HG02798 (cell line): Measurements from ENCODE around the gene ASCC3.
"Not testable (repeated sequence)": the region's sequence is repeated elsewhere in the genome, so short reads cannot be mapped to it uniquely, and the experiment has no call there.

ENCODE experiments used
- ATAC-seq: cut with Tn5 transposase; IDR thresholded peaks from one replicate; pipeline ENCODE4 v1.9.1; 2021; ENCODE audit warnings: mild to moderate bottlenecking; ENCODE audit not compliant: unreplicated experiment, poor library complexity

Gene ASCC3

DNA sequence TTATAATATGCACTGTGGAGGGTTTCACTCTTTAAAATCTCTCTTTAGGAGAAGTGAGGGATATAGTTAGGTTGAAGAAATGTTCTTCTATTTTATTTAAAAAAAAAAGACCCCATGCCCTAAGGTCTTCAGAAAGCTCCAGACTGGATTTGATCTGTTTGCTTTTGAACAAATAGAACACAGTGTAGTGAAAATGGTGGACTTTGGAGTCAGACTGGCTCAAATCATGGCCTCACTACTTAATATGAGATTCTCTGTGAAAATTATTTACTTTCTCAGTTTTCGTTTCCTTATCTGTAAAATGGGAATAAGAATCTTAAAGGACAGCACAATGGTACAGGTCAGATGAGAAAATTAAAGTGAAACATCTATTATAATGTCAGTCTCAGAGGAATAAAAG, 203.9 kb downstream of the ASCC3 start:
- no peak for ATAC-seq

DNA sequence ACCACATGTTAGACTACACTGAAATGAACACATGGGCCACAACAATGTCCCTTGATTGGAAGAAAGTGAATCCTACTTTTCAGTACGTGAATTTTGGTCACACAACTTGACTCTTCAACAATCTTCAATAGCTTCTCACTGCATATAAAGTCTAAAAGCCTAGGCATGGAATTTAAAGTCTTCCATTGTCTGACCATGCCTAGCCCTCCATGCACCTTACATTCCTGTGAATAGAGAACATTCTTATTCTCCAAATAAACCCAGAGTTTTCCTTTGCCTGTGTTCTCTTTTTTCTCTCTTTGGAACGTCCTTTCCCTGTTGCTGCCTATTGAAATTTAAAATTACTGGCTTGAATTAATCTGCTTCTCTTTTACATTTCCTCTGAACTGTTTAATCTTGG, 207.5 kb downstream of the ASCC3 start:
- no peak for ATAC-seq

DNA sequence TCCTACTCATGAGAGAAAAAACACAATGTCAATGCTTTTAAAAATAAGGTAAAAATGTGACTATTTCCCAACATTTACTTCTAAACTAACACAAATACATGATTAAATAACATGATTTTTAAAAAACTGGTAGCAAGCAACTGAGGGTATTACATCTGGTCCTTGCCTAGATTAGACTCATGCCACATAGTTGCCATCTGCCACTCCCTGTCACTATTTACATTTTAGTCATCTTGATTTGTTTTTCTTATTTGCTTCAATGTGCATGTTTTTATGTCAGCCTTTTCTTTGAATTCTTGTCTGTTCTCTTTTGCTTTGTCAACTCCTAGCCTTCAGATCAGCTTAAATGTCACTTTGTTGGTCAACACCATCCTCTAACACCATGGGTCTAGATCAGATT, 209.4 kb downstream of the ASCC3 start:
- ATAC-seq: no peak

DNA sequence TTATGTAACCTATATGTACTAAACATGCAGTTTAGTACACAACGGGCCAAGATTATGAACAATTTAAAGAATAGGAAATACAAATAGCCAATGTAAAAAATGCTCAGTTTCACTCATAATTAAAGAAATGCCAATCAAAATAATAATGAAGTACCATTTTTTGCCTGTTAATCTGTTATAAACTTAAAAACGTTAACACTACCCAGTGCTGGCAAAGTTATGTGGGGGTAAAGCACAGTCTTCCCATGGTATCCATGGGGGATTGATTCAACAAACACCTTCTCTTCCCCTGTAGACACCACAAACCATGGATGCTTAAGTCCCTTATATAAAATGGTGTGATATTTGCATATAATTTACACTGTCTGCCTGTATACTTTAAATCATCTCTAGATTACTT, 211.1 kb downstream of the ASCC3 start:
- ATAC-seq: no peak

DNA sequence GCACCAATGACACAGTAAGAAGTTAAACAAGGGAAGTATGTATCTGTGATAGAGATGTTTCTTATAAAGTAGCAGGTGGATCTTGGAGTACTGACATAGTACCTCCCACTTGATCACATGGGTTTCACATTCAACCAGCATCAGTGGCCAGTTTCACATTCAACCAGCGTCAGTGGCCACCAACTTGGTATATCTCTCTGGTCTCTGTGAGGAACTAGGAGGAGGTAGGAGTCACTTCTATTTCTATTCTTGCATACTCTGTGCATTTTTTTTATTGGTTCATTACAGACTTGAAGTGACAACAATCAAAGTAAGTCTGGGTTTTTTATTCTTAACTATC, 216.1 kb downstream of the ASCC3 start:
- ATAC-seq: peak; percentile 100

GRCh38 chr6:100664274-100665040, 216.7 kb downstream of the ASCC3 start:
- ATAC-seq: peak; percentile 41

DNA sequence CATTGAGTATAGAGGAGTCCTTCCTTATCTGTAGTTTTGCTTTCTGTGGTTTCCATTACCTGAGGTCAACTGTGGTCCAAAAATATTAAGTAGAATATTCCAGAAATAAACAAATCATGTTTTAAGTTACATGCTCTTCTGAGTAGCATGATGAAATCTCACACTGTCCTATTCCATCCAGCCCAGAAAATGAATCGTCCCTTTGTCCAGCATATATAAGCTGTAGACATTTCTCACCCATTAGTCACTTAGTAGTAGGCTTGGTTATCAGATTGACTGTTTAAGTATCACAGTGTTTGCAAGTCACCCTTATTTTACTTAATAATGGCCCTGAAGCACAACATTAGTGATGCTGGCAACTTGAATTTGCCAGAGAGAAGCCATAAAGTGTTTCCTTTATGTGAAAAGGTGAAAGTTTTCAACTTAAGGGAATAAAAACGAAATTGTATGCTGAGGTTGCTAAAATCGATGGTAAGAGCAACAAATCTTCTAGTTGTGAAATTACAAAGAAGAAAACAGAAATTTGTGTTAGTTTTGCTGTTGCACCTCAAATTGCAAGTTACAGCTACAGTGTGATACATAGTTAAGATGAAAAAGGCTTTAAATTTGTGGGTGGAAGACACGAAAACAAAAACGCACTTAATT, 217.8 kb downstream of the ASCC3 start:
- no peak for ATAC-seq

- ATAC-seq: no peak
Measured at GRCh38 chr6:100662264-100662663, 218.9 kb downstream of the ASCC3 start.

DNA sequence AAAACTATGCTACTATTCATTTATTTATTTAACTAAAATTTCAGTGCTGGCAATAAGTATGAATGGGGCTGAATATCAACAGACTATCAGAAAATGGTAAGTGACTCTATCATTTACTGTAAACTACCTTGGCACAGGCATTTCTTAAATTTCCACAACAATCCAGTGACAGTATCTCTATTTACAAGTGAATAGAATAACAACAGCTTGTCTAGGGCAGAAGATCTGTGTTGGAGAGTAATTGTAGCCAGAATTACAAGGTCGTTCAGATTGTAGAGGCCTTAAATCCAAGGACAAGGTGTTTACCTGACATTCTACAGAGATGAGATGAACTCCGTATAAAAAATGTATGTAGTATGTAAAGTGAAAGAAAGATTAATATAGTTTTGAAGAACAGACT, 222.6 kb downstream of the ASCC3 start:
- no peak for ATAC-seq

- peak; percentile 51 for ATAC-seq
Measured at GRCh38 chr6:100657678-100658330, 223.3 kb downstream of the ASCC3 start.

DNA sequence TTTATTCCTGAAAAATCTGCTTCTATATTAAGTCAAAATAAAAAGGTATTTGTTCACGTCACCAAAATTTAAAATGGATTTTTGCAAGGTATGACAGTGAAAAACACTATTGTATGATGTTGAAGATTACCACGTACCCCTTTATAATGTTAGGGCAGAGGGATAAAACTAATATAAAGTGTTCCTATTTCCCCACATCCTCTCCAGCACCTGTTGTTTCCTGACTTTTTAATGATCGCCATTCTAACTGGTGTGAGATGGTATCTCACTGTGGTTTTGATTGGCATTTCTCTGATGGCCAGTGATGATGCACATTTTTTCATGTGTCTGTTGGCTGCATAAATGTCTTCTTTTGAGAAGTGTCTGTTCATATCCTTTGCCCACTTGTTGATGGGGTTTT, 240.0 kb downstream of the ASCC3 start:
- not testable (repeated sequence) for ATAC-seq

DNA sequence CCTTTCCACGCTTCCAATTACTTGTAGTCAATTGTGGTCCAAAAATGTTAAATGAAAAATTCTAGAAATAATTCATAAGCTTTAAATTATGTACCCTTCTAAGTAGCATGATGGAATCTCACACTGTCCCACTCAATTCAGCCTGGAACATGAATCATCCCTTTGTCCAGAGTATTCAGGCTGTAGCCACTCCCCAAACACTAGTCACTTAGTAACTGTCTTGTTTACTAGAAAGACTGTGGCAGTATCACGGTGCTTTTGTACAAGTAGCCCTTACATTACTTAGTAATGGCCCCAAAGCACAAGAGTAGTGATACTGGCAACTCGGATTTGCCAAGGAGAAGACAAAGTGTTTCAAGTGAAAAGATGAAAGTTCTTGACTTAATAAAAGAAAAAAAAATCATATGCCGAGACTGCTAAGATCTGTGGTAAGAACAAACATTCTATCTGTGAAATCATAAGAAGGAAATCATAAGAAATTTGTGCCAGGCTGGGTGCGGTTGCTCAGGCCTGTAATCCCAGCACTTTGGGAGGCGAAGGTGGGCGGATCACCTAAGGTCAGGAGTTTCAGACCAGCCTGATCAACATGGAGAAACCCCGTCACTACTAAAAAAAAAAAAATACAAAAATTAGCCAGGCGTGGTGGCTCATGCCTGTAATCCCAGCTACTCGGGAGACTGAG, 247.9 kb downstream of the ASCC3 start:
- ATAC-seq: no peak

- ATAC-seq: no peak
Measured at GRCh38 chr6:100630536-100630935, 250.6 kb downstream of the ASCC3 start.

DNA sequence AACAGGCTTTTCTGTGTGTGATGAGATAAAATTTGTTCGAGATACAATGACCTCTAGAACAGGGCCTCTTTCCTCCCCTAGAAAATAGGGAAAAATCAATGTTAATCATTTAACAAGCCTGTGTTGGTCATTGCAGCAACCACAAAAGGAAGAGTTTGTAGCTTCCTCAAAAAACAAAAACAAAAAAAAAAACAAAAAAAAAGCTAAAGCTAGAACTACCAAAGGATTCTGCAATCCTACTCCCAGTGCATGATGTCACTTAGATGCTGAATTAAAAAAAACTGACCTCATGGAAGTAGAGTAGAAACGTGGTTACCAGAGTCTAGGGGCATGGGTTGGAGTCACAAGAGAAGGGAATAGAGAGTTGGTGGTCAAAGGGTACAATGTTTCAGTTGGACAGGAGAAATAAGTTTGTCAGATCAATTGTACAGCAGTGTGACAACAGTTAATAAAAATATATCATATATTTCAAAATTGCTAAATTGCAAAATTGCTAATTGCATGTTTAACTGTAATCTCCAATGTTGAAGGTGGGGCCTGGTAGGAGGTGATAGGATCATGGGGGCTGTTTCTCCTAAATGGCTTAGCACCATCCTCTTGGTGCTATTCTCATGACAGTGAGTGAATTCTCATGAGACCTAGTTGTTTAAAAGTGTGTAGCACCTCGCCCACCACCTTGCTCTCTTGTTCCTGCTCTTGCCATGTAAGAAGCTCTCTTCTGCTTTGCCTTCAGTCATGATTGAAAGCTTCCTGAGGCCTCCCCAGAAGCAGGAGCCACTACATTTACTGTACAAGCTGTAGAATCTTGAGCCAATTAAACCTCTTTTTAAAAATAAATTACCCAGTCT, 253.0 kb downstream of the ASCC3 start:
- ATAC-seq: no peak

DNA sequence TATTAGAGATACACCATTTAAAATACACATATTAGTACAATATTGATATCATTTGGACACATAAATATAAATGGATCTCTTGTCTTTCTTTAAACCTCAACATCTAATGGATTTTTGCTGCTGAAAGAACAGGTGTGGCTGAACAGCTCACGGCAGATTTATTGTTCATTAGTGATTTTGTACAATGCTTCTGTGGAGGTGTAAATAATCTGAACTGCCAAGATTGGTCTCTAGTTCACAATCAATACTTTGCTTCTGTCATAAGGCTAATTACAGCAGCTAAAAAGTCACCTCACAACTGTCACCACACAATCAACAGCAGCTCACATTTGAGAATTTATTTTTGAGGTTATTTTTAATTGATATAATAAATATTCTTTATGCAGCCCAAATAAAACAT, 254.4 kb downstream of the ASCC3 start:
- ATAC-seq: no peak

- no peak for ATAC-seq
Measured at GRCh38 chr6:100622907-100623692, 258.0 kb downstream of the ASCC3 start.

- ATAC-seq: no peak
Measured at GRCh38 chr6:100620085-100620840, 260.9 kb downstream of the ASCC3 start.

GRCh38 chr6:100618351-100618671, 262.8 kb downstream of the ASCC3 start:
- no peak for ATAC-seq
